G401 (cell line): ENCODE results near the gene EDARADD. TPM values are rescaled to one million over a fixed set of nuclear protein-coding genes. Genes with fewer than 3 reads are reported as not detected.

Experiments
- DNase-seq: peaks from one replicate; pipeline ENCODE4 v3.0.0-alpha.2; 2015; ENCODE audit warnings: low spot score
- in situ Hi-C: cut with HindIII; loops from 2 replicates; pipeline ENCODE4 v1.10.0; 2016; ENCODE audit warnings: low sequenced_read_pairs, mixed read lengths
- total RNA-seq: library from RNA; depleted of rRNA; stranded (reverse); fragments of >200 nt; shearing (Covaris generic); gene quantifications from 2 replicates; pipeline ENCODE4 v1.2.3, GENCODE V29; 2014

EDARADD gene
- total RNA-seq, 1 experiment from 2014 or later: 2.3 TPM

DNA sequence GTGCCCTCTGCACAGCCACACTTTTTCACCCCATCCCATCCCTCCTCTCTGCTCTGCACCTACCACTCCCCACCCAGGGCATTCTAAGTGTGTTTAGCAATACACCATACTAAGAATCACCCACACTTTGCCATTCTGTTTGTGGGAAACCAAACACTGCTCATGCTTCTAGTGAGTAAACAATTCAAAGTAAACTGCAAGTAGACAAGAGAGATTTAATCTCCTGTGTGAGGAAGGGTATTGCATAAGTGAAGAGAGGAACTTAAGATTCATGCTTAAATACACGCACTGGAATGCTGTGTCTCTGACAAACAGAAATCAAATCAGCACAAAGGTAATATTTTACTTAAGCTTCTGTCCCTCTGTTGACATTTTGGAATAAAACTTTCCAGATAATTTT is 4.8 kb upstream of the EDARADD start:
- DNase-seq: no peak
- in situ Hi-C loops: no loop called here

DNA sequence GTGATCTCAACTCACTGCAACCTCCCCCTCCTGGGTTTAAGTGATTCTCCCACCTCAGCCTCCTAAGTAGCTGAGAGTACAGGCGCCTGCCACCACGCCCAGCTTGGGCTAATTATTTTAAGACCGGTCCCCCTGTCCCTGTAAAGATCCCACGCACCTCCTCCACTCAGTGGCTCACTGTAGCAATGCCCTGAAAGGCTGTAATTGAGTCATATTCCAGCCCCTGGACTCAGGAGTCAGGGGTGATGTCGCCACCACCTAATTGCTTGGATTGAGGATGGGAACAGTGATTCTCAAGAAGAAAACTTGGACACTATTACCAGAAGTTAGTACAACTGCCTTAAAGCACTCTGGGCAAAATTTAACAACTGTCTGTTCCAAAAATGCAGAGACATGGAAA is 3.1 kb upstream of the EDARADD start:
- no peak for DNase-seq
- in situ Hi-C loops: no loop called here

DNA sequence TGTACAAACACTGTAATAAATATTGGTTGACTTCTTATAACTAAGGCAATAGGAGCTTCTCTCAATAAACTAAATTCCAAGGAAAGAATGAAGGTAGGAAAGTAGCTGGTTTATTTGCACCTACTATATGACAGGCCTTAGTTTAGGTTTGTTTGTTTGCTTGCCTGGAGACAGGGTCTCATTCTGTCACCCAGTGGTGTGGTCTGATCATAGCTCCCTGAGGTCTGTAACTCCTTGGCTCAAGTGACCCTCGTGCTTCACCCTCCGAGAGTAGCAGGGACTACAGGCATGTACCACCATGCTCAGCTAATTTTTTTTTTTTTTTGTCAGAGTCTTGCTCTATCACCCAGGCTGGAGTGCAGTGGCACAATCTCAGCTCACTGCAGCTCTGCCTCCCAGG is 1.9 kb upstream of the EDARADD start:
- DNase-seq: no peak
- in situ Hi-C loops: no loop called here

DNA sequence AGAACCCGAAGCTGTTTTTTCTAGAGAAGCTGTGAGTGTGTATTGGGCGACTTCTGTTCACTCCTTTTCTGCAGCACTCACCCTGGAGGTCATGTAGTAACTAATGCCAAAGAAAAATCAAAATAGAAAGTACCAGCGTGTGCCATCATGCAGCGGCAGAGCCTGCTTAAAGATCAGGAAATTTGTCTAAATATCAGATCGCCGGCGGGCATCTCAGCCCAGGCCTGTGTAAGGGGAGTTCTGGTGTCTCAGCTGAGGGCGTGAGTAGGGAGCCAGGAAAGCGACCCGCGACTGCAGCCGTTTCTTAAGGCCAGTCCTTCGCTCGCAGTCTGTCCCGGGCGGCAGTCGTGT is 768 bp downstream of the EDARADD start:
- DNase-seq: peak; percentile 1
- in situ Hi-C loops: no loop called here

DNA sequence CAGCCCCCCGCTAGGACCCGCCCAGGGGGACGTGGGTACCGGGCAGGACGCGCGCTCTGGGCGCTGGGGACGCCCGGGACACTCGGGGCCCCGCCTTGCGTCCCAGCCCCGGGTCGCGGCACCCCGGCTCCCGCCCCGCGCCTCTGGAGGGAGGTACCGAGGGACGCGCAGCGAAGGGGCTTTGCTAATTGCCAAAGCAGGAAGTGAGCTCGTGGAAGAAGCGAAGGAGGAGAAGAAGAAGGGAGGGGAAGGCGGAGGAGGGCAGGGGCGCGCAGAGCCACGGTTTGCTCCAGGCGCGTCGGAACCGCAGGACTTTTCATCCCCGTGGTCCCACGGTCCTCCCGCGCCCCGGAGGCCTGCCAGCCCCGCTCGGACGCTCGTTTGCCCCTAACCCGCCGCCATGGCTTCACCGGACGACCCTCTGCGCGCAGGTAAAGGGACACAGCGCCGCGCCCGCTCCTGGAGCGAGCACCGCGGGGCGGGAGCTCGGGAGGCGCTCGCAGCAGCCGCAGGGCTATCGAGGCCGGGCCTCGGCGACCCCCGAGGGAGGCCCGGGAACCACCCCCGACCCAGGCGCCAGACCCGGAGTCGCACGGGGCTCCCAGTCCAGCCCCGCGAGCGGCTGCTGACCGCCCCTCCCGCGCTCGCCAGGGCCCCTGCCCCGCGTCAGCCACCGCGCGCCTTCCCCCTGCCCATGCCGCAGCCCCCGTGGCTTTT is 1.3 kb downstream of the EDARADD start:
- in situ Hi-C loops: no loop called here
- no peak for DNase-seq

DNA sequence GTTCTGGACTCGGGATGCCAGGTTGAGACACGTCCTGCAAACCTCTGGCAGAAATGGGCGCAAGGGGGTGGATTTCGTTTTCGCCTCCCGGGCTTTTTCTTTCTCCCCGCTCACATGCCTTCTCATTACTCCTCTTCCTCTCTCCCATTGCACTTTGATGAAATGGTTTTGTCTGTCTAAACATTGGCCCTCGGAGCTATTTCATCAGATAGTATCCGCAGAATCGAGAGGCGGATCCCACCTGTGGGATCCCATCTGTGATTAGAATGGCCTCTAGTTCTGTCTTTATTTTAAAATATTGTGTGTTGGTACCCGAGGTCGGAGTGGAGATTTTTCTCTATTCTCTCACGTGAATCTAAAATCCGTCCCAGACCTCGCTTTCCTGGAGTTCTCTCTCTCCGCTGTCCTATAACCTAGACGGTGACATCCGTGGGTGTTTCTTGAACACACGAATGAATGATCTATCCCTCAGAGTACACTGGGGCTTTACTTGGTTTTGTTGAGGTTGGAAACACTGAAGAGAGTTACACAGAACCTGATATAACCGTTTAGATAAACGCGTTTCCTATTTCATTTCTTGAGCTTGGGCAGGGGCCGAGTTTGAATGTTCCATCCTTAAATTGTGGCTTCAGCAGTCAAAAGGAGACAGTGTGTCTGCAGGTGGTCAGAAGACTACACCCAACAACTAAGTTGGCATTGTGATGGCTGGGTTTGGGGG is 2.0 kb downstream of the EDARADD start:
- DNase-seq: no peak
- in situ Hi-C loops: no loop called here

DNA sequence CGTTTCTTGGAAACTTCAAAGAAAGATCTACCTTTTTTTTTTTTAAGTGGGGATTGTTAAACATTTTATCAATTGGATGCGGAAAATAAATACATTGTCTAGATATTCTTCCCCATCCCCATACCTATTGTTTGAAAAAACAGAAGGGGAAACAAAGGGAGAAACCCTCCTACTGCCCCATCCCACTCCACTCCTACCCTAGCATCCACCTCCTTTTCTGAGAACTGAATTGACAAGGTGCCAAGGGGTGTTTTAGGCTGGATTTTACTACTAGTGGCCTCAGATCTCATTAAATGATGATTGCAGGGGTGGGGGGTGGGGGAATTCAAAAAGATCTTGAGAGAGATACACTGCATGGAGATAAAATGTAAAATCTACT is 2.6 kb downstream of the EDARADD start:
- in situ Hi-C loops: no loop called here
- no peak for DNase-seq

DNA sequence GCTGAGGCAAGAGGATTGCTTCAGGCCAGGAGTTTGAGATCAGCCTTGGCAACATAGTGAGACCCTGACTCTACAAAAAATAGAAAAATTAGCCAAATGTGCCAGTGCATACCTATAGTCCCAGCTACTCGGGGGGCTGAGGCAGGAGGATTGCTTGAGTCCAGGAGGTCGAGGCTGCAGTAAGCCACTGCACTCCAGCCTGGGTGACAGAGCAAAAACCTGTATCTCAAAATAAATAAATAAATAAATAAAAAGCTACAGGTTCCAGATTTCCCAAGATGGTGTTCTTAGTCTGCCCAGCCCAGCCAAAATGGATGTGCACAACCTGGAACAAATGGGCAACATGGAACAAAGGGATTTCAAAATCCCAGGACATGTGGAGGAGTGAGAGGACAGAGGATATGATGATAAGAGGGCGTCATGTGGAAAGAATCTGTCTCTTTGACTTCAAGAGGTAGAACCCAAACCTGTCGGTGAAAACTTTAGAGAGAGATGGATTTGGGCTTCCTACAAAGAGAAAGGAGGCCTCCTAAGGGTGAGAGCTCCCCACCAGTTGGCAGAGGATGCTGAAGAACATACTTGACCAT is 3.2 kb downstream of the EDARADD start:
- no peak for DNase-seq
- in situ Hi-C loops: no loop called here

DNA sequence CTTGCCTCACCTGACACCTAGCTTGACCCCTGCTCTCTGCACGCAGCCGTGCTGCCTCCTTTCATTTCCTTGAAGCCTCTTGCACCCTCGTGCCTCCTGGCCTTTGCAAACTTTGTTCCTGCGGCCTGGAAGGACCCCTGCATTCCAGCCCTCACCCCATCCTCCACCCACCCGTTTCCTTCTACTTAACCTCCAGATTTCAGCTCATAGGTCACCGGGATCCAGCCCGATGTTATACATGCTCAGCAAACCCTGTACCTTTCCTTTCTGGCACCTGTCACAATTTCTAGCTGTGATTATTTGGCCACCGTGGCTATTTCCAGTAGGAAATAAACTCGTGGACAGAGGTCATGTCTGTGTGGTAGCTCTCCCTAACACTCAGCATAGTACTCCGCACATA is 4.5 kb downstream of the EDARADD start:
- DNase-seq: no peak
- in situ Hi-C loops: no loop called here

DNA sequence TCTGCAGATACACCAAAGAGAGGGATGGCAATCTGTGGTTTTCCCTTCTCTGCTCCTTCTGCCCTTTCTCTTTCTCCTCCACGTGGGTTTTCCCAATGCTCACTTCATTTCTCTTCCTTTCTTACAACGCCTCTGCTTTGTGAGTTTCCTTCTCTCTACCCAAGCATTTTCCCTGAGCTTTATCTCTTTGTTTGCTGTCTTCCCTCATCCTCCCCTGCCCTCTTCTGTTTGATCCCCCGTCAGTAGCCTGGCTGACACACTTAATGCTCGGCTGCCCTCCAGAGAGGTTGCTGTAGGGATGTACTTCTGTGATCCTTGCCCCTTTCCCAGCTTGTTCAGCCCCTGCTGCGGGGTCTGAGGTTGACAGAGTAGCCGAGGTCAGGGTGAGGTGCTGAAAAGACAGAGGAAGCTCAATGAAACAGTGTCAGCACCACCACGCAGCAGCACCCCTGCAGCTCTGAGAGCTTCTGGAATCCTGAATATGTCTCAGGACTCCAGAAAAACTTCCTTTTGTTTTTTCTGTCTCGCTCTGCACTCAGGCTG is 6.0 kb downstream of the EDARADD start:
- in situ Hi-C loops: no loop called here
- DNase-seq: no peak

DNA sequence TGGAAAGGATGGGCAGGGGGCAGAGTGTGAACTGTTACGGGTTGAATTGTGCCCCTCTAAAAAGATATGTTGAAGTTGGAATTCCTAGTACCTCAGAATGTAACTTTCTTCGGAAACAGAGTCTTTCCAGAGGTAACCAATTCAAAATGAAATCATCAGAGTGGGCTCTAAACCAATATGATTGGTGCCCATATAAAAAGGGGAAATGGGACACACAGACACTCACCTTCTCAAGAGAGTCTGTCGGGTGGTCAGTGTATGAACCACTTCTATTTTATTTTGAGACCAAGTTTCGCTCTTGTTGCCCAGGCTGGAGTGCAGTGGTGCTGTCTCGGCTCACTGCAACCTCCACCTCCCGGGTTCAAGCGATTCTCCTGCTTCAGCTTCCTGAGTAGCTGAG is 7.6 kb downstream of the EDARADD start:
- in situ Hi-C loops: no loop called here
- DNase-seq: no peak

DNA sequence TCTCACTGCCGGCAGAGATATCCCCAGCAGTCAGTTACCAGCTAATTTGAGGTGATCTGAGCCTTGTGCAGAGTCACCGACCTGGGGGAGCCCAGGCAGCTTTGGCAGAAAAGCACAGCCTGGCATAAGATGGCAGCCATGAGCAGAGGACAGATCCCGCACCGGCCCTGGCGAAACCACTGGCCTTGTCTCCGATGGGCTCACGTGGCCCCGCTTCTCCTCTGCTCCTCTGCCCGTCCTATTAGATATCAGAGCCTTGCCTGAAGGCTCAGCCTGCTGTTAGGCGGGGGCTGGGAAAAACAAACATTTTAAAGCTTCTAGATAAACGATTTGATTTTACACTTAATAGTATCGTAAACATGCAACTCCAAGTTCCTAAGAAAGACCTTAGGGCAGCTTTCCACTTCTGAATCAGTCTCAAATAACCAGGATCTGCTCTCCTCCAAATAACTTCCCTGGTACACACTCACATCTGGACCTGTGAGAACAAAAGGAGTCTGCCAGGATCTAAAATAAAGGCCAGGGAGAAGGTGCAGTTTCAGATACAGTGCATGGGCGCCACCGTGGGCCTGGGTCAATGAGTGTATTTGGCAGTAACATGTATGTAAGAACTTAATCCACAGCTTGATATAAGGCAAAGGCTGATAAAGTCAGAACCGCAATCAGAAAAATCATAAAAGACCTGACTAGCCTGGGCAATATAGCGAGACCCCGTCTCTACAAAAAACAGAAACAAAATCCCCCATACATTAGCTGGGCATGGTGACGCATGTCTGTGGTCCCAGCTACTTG is 10.0 kb downstream of the EDARADD start:
- DNase-seq: no peak
- in situ Hi-C loops: no loop called here

DNA sequence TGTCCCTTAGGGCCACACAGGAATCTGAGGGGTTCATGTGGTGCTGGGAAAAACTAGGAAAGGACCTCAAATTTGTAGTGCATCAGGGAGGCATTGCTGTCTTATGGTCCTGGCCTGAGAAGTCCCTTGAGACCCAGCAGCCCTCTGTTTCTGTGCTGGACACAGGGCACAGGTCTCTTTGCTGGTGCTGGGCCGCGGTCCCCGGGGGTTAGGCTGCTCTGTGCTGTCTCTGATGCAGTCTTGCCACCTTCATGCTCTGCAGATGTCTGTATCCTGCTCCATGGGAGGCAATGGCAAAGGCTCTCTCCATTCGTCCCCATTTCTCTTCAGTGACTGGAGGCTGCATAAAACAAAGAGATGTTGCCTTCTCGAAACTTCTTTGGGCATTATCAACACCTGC is 13.0 kb downstream of the EDARADD start:
- in situ Hi-C loops: no loop called here
- DNase-seq: no peak

DNA sequence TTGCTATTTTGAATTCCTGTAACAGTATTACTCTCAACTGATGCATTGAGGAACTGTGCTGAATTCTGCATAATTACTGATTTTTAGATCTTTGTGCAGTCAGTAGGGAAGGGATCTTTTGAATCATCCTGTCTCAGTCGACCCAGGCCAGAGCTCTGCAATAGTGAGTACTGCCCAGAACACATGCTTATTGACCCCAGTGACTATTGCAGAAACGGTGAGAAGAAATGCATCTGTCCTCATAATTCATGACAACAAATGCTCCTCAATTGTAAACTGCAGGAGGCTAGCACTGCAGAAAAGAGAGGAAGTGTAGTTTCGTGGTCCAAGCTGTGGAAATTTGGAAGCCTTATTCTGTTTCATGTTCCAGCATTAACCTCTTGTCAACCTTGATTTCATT is 19.6 kb downstream of the EDARADD start:
- in situ Hi-C loops: no loop called here
- DNase-seq: no peak

DNA sequence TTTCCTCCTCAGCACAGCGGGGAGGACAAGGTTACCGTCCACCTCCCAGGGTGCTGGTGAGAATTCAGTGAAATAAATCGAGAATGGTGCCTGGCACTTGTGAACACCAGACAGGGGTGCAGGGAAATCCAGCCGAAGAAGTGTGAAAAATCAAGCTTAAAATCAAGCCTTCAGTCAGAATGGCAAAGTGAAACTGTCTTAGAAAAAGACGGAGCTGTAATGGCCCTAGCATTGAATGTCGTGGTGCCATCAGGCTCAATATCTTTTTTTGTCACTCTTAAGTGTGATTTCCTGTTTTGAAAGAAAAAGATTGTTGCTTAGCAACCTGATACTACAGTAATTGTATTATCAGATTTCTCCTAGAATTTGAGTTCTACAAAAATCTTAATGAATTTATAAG is 22.1 kb downstream of the EDARADD start:
- no peak for DNase-seq
- in situ Hi-C loops: no loop called here

DNA sequence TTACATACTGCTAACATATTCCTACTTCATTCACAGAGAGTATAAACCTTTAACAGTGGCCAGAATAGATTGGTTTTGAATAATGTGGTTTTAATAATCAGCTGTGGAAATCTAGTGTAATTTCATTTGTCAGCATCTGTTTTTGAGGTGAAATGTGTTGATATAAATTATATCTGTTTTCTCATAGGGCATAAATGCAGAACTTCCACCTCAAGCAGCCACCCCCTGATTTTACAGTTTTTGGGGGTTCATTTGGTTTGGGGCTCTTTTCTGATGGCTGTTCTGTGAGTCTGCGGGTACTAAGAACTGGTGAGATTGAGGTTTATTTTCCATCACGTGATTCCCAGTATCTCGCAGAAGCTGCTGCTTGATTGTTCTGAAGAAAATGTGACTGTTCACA is 23.2 kb downstream of the EDARADD start:
- no peak for DNase-seq
- in situ Hi-C loops: no loop called here

DNA sequence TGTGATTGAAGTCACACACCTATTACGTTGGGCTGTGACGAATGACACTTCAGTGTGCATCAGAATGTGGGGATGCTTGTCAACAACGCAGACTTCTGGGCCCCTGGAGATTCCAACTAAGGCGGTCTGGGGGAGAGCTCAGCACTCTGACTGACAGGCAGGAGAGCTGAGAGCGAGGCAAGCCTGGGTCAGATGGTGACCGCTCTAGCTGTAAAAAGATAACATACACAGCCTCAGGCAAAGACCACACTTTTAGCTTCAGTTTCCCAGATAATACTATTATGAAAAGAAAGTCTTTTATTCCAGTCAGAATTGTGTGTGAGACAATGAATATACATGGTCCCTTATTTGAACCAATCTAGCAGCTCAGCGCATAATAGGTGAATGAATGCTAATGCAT is 25.4 kb downstream of the EDARADD start:
- in situ Hi-C loops: no loop called here
- no peak for DNase-seq

DNA sequence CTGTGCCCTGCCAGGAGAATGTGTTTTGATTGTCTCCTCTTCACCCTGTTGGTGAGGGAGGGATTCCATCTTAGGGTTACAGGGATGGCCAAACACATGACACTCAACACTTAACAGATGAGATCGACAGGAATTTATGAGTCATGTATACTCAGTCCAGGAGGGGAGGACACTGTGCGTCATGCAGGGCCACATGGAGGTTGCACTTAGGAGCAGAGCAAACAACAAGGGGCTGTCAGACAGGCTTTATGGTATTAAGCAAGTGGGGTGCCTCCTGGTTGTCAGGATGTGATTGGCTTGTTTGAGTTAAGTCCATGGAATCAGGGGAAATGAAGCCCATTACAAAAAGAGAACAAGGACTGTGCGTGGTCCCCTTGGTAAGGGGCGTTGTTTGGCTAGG is 26.9 kb downstream of the EDARADD start:
- in situ Hi-C loops: no loop called here
- DNase-seq: no peak

DNA sequence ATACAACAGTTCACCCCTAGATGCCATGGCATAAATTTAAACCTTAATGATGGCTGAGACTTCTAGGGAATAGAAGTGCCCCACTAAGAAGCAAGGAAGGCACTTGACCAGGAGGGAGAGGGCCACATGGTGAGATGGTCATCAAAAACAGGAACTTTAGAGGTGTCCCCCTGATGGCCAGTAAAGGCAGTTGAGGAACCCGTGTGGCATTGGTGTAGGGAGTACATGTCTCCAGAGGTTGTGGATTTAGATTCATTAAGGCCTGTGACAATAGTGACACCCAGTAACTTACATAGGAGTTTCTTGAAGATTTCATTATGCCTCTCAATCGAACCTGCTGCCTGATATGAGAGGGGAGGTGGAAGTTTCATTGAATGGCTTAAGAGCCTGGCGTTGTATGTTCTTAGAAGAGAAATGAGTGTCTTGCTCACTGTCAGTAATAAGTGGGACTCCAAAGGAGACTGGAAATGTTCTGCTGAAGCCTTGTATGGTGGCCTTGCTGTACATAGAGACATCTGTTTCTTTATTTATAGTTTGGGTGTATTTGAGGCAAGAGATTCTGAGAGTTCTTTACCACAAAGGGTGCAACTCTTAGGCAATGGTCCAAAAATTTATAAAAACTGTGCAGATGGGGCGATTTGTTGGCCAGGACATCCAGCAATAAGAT is 27.9 kb downstream of the EDARADD start:
- in situ Hi-C loops: no loop called here

More for the DNA sequence above, 27.9 kb downstream of the EDARADD start:
- no peak for DNase-seq
